ENCODE data around the gene SYNE2. TPM values are rescaled to one million over a fixed set of nuclear protein-coding genes. Genes with fewer than 3 reads are reported as not detected.

SYNE2 gene
- total and polyA plus RNA-seq, 2 donors (not counting 3 experiments of a cell fraction or from before 2014, with no cell fraction given) = 16.0 to 53.7 TPM

- H3K9me3 ChIP-seq (replicated peaks; ENCODE audit: control insufficient read depth, insufficient read depth, low read length) = no peaks in the 10 kb centered on the region
- dilution Hi-C loops (cut with MboI; ENCODE audit: extremely low pct_ligation_motif_present, low sequenced_read_pairs) = no loop called here
- H3K36me3 ChIP-seq (ENCODE audit: control insufficient read depth in 2 of 2, extremely low read depth in 1 of 2, insufficient read depth in 2 of 2, low read length in 2 of 2) = no peaks in the 10 kb centered on the region
- H2AFZ ChIP-seq (ENCODE audit: low read depth, low read length) = no peak overlapping the region
- no peaks in the 10 kb centered on the region for H3K27me3 ChIP-seq (ENCODE audit: control insufficient read depth in 2 of 2, insufficient read depth in 2 of 2, low read length in 2 of 2)
- ChIA-PET POLR2A (no interaction called here), CTCF (no interaction called here)
- no TSS peak for BruUV-seq (replicated peaks)
- no peaks in the 10 kb centered on the region for H3K4me1 ChIP-seq (ENCODE audit: control insufficient read depth, extremely low read depth, insufficient read depth, low read length)
- H3K9me1 ChIP-seq (replicated peaks; ENCODE audit: control insufficient read depth, extremely low read depth, insufficient read depth, low read length) = no peaks in the 10 kb centered on the region
- H4K20me1 ChIP-seq (replicated peaks; ENCODE audit: control insufficient read depth, extremely low read depth, insufficient read depth, low read length) = no peaks in the 10 kb centered on the region
- DNase-seq (ENCODE audit: low read depth, low spot score) = no peak
- no peak overlapping the region for H3K9ac ChIP-seq (replicated peaks; ENCODE audit: extremely low read depth, insufficient read depth, low read length)
- H3K79me2 ChIP-seq (ENCODE audit: control insufficient read depth, insufficient read depth, low read length) = no peaks in the 10 kb centered on the region
- intact Hi-C loops (cut with micrococcal nuclease) = no loop called here
- no peak for TF ChIP-seq JUN (IDR thresholded peaks at IDR 0.05; ENCODE audit: borderline replicate concordance, insufficient read depth, insufficient read length, low read depth)
- TF ChIP-seq MAX (IDR thresholded peaks at IDR 0.05; ENCODE audit: insufficient read depth, insufficient read length) = no peak
- no peak for TF ChIP-seq POLR2A (IDR thresholded peaks at IDR 0.05; ENCODE audit: low read depth, low read length)
- TF ChIP-seq GATA2 (IDR thresholded peaks at IDR 0.05; ENCODE audit: insufficient read depth, insufficient read length, low read depth, low read length) = no peak
- TF ChIP-seq POLR2AphosphoS5 (IDR thresholded peaks at IDR 0.05; ENCODE audit: insufficient read depth, low read depth, low read length) = no peak
- no peak for TF ChIP-seq FOS (IDR thresholded peaks at IDR 0.05; ENCODE audit: borderline replicate concordance, insufficient read depth, low read length)
- TF ChIP-seq CTCF (IDR thresholded peaks at IDR 0.05; ENCODE audit: extremely low read depth in 1 of 2, insufficient read depth in 1 of 2, low read depth in 1 of 2, low read length in 2 of 2) = no peak
- no peak for TF ChIP-seq MYC (IDR thresholded peaks at IDR 0.05; ENCODE audit: low read depth, low read length)
- no peak for TF ChIP-seq EZH2 (IDR thresholded peaks at IDR 0.05; ENCODE audit: borderline replicate concordance, low read depth, low read length, severe bottlenecking)
- no peak overlapping the region for H3K4me3 ChIP-seq (replicated peaks in 1 of 3; ENCODE audit: insufficient read depth in 1 of 3, low read depth in 1 of 3, low read length in 3 of 3)
- no peak overlapping the region for H3K4me2 ChIP-seq (ENCODE audit: insufficient read depth, low read length)
- FAIRE-seq = no peak
- no peak overlapping the region for H3K27ac ChIP-seq (ENCODE audit: insufficient read depth, low read depth, low read length)
These were observed 237.1 kb downstream of the SYNE2 start for GRCh38 chr14:64089920-64090319.

All from endothelial cell of umbilical vein (primary cell).